SK-N-SH (cell line): ENCODE measurements around the gene ASB7. TPM values are rescaled to one million over a fixed set of nuclear protein-coding genes. Genes with fewer than 3 reads are reported as not detected.

Experiments used
- CTCF ChIA-PET: fragments of 300-600, 350-600 bp; formaldehyde crosslinking; extraction: SDS; loops from one replicate; lab custom pipeline; 2021; lab: Yijun Ruan, JAX
- POLR2A ChIA-PET: fragments of 350-600 bp; sonication (Branson Sonifier 250); formaldehyde crosslinking; extraction: SDS; loops from one replicate; lab custom pipeline; 2020; ENCODE audit warnings: antibody characterized with exemption, inconsistent platforms; lab: Yijun Ruan, JAX
- DNase-seq: peaks from one replicate; pipeline ENCODE4 v3.0.0; 2012
- H2AFZ ChIP-seq: fragments of 200-600 bp; sonication (generic); 2 replicates; pipeline ENCODE4 v1.8.1; 2016; ENCODE audit warnings: antibody characterized with exemption, mild to moderate bottlenecking, low read depth
- H3F3A ChIP-seq: fragments of 200-600 bp; sonication (generic); replicated peaks from 2 replicates; pipeline ENCODE3; 2016; ENCODE audit warnings: antibody characterized with exemption, mild to moderate bottlenecking; ENCODE audit not compliant: insufficient read depth
- H3K27ac ChIP-seq, 2 experiments: fragments of 200-500 bp in 1 of 2; fragments of 200-600 bp in 1 of 2; sonication (Bioruptor generic) in 1 of 2; sonication (generic), shearing (Covaris generic) in 1 of 2; 2 replicates each; pipeline versions ENCODE4 v1.5.1 to v1.6.1; 2014 to 2016; ENCODE audit warnings: low read depth in 2 of 2, inconsistent platforms in 1 of 2, low read length in 1 of 2, mild to moderate bottlenecking in 1 of 2, mixed read lengths in 1 of 2
- H3K27me3 ChIP-seq: fragments of 200-600 bp; sonication (generic), shearing (Covaris generic); 2 replicates; pipeline ENCODE4 v1.6.1; 2016; ENCODE audit warnings: mixed run types; ENCODE audit not compliant: insufficient read depth
- H3K36me3 ChIP-seq, 2 experiments: fragments of 200-500 bp in 1 of 2; fragments of 200-600 bp in 1 of 2; sonication (Bioruptor generic) in 1 of 2; sonication (generic) in 1 of 2; replicated peaks in 1 of 2; 2 replicates each; pipeline versions ENCODE3 to v1.5.1; 2014 to 2016; ENCODE audit warnings: low read length in 1 of 2, mild to moderate bottlenecking in 1 of 2; ENCODE audit not compliant: insufficient read depth in 2 of 2, control insufficient read depth in 1 of 2
- H3K4me1 ChIP-seq, 2 experiments: fragments of 200-500 bp in 1 of 2; fragments of 200-600 bp in 1 of 2; sonication (Bioruptor generic) in 1 of 2; sonication (generic), shearing (Covaris generic) in 1 of 2; 2 replicates each; pipeline versions ENCODE4 v1.5.1 to v1.6.1; 2014 to 2016; ENCODE audit warnings: low read depth in 1 of 2, low read length in 1 of 2, mixed run types in 1 of 2; ENCODE audit not compliant: insufficient read depth in 2 of 2, control insufficient read depth in 1 of 2
- H3K4me2 ChIP-seq: fragments of 200-600 bp; sonication (generic), shearing (Covaris generic); 2 replicates; pipeline ENCODE4 v1.6.1; 2017; ENCODE audit warnings: mixed run types
- H3K4me3 ChIP-seq, 2 experiments: fragments of 200-500 bp in 1 of 2; fragments of 200-600 bp in 1 of 2; sonication (Bioruptor generic) in 1 of 2; sonication (generic), shearing (Covaris generic) in 1 of 2; 2 replicates each; pipeline versions ENCODE4 v1.5.1 to v1.8.1; 2014 to 2016; ENCODE audit warnings: low read depth in 2 of 2, inconsistent platforms in 1 of 2, low read length in 1 of 2, mild to moderate bottlenecking in 1 of 2, mixed read lengths in 1 of 2, moderate library complexity in 1 of 2
- H3K79me2 ChIP-seq: fragments of 200-600 bp; sonication (generic); 2 replicates; pipeline ENCODE4 v1.8.1; 2017; ENCODE audit warnings: mild to moderate bottlenecking; ENCODE audit not compliant: insufficient read depth
- H3K9ac ChIP-seq: fragments of 200-600 bp; sonication (generic); 2 replicates; pipeline ENCODE4 v1.6.1; 2017; ENCODE audit warnings: mixed run types
- H3K9me2 ChIP-seq: fragments of 200-600 bp; sonication (generic); 2 replicates; pipeline ENCODE4 v1.6.1; 2017; ENCODE audit warnings: mixed run types
- H3K9me3 ChIP-seq: fragments of 200-600 bp; sonication (generic); 2 replicates; pipeline ENCODE4 v1.6.1; 2017; ENCODE audit warnings: mixed run types, mild to moderate bottlenecking, moderate library complexity
- H4K20me1 ChIP-seq: fragments of 200-600 bp; sonication (generic); 2 replicates; pipeline ENCODE4 v1.6.1; 2017; ENCODE audit warnings: mild to moderate bottlenecking, mixed run types; ENCODE audit not compliant: insufficient read depth
- EZH2phosphoT487 ChIP-seq: fragments of 200-600 bp; sonication (generic); IDR thresholded peaks from 2 replicates; pipeline ENCODE4 v1.6.1; 2017; ENCODE audit warnings: low read depth, mixed run types, mild to moderate bottlenecking, antibody characterized with exemption, moderate library complexity, borderline replicate concordance
- FOSL2 ChIP-seq: IDR thresholded peaks from 2 replicates; pipeline ENCODE4 v1.4.0; 2012; ENCODE audit warnings: low read depth, mild to moderate bottlenecking, moderate library complexity, borderline replicate concordance
- FOXJ3 ChIP-seq: sonication (generic); formaldehyde crosslinking; IDR thresholded peaks from 2 replicates; pipeline ENCODE4 v1.5.1; 2020; ENCODE audit warnings: mild to moderate bottlenecking, missing genetic modification reagents
- FOXM1 ChIP-seq: IDR thresholded peaks from 2 replicates; pipeline ENCODE4 v1.4.0; 2012; ENCODE audit warnings: low read depth, mild to moderate bottlenecking
- NFIC ChIP-seq: IDR thresholded peaks from 2 replicates; pipeline ENCODE4 v1.4.0; 2012; ENCODE audit warnings: borderline replicate concordance
- POLR2AphosphoS5 ChIP-seq: IDR thresholded peaks from 2 replicates; pipeline ENCODE4 v1.6.1; 2012; ENCODE audit warnings: low read depth, low read length
- RAD21 ChIP-seq: IDR thresholded peaks from 2 replicates; pipeline ENCODE4 v1.6.1; 2012; ENCODE audit warnings: mild to moderate bottlenecking, low read length
- RFX5 ChIP-seq: IDR thresholded peaks from 2 replicates; pipeline ENCODE4 v1.6.1; 2012; ENCODE audit warnings: mild to moderate bottlenecking, improper control_type of control experiment, low read length
- RXRA ChIP-seq: IDR thresholded peaks from 2 replicates; pipeline ENCODE4 v1.4.0; 2012; ENCODE audit warnings: low read depth, mild to moderate bottlenecking, borderline replicate concordance
- SIN3A ChIP-seq: IDR thresholded peaks from 2 replicates; pipeline ENCODE4 v1.6.1; 2012; ENCODE audit warnings: low read depth, mild to moderate bottlenecking, low read length, moderate library complexity, borderline replicate concordance
- TCF12 ChIP-seq: IDR thresholded peaks from 2 replicates; pipeline ENCODE4 v1.4.0; 2012
- USF1 ChIP-seq: IDR thresholded peaks from 2 replicates; pipeline ENCODE4 v1.4.0; 2012; ENCODE audit warnings: low read depth, borderline replicate concordance
- YY1 ChIP-seq: IDR thresholded peaks from 2 replicates; pipeline ENCODE4 v1.4.0; 2012; ENCODE audit warnings: low read depth, mild to moderate bottlenecking
- WGBS: methylation state at CpG from one replicate; pipeline ENCODE4 v1.1.6; 2017; ENCODE audit warnings: low lambda C conversion rate; 5-methylcytosine and 5-hydroxymethylcytosine counted together
- polyA plus RNA-seq, 3 experiments: library from polyadenylated mRNA; depleted of rRNA; stranded (reverse); fragments of >200 nt; gene quantifications; 2 replicates each; pipeline ENCODE4 v1.2.3, GENCODE V29; 2012
- TF ChIP-seq, protein P1 (sequence below): IDR thresholded peaks from 2 replicates; pipeline ENCODE4; 2012

ASB7 gene
- polyA plus RNA-seq, 1 of the 3 experiments (the other 2 are of a cell fraction), result 6.1 TPM

GRCh38 chr15:100569391-100569790, 33.0 kb upstream of the ASB7 start:
- Histone ChIP-seq H3K9me3 (no peaks in the 10 kb centered on the region), H3K36me3 (peaks cover 21 to 50% of the 10 kb centered on the region in 2 experiments), H3K9me2 (no peaks in the 10 kb centered on the region), H3K9ac (no peak overlapping the region), H3K4me2 (no peak overlapping the region), H4K20me1 (no peaks in the 10 kb centered on the region), H3K4me3 (no peak overlapping the region), H3K79me2 (no peaks in the 10 kb centered on the region), H3K27ac (no peak overlapping the region), H3K27me3 (no peaks in the 10 kb centered on the region), H3F3A (peaks cover 3% of the 10 kb centered on the region), H2AFZ (no peak overlapping the region), H3K4me1 (no peaks in the 10 kb centered on the region)
- POLR2A ChIA-PET, result no interaction called here
- CTCF ChIA-PET, result interaction anchor here (1.3 to 10.9 kb wide), 3 partner anchors 221 to 641 kb away, joined by 3 to 130 read pairs (median 11); no protein-coding TSS in a partner anchor
- 76% methylated on average over 8 of the region's 8 CpGs for WGBS
- no peak for DNase-seq
- TF ChIP-seq POLR2AphosphoS5 (no peak), SIN3A (no peak), RFX5 (no peak), RXRA (no peak), FOXJ3 (CRISPR knock-in tag) (no peak), EZH2phosphoT487 (no peak), NFIC (no peak), YY1 (no peak), RAD21 (no peak), TCF12 (no peak), USF1 (no peak), FOSL2 (no peak)
- TF ChIP-seq, protein P1, sequence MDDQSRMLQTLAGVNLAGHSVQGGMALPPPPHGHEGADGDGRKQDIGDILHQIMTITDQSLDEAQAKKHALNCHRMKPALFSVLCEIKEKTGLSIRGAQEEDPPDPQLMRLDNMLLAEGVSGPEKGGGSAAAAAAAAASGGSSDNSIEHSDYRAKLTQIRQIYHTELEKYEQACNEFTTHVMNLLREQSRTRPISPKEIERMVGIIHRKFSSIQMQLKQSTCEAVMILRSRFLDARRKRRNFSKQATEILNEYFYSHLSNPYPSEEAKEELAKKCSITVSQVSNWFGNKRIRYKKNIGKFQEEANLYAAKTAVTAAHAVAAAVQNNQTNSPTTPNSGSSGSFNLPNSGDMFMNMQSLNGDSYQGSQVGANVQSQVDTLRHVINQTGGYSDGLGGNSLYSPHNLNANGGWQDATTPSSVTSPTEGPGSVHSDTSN, result no peak

DNA sequence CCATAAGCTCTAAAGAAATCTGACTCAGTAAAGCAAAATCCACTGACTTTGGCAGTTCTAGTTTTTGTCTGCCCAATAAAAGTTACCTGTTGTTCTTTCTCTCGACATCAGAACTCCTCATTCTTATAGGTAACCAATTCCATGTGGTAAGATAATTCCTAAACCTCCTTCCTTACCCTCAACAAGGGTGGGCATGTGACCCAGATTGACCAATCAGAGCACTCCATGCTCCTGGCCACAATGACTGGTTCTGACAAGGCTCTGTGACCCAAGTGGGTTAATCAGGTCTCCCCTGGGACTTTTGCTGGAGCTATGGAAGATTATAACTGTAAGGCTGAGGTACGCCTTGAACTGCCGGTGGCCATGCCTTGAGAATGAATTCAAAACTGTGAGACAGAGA, 32.1 kb upstream of the ASB7 start:
- Histone ChIP-seq H3K9me2 (no peaks in the 10 kb centered on the region), H2AFZ (no peak overlapping the region)
- no peak for TF ChIP-seq FOXM1
- peak; percentile 38; the same call in 1 of the 2 replicates for TF ChIP-seq USF1
- TF ChIP-seq, all 33 proteins: peak for 1
- CTCF ChIA-PET, result interaction anchor here (0.9 to 10.9 kb wide), 5 partner anchors 218 to 642 kb away, joined by 3 to 130 read pairs (median 4); no protein-coding TSS in a partner anchor
- Histone ChIP-seq H3K9me3 (no peaks in the 10 kb centered on the region), H3K79me2 (no peaks in the 10 kb centered on the region; the same call in 1 of the 2 replicates), H3K9ac (no peak overlapping the region), H3K27ac (no peak overlapping the region), H3K36me3 (peaks cover 26 to 53% of the 10 kb centered on the region in 2 experiments), H3F3A (peaks cover 3% of the 10 kb centered on the region), H4K20me1 (no peaks in the 10 kb centered on the region), H3K4me3 (no peak overlapping the region), H3K27me3 (no peaks in the 10 kb centered on the region), H3K4me1 (no peaks in the 10 kb centered on the region), H3K4me2 (no peak overlapping the region)
- 97% methylated on average over 3 of the region's 3 CpGs for WGBS
- no peak for DNase-seq
- POLR2A ChIA-PET, result no interaction called here
